ENCODE measurements around the gene DNAH11. TPM values are rescaled to one million over a fixed set of nuclear protein-coding genes. Genes with fewer than 3 reads are reported as not detected.
"Not testable (repeated sequence)": the region's sequence is repeated elsewhere in the genome, so short reads cannot be mapped to it uniquely, and the experiment has no call there.

Gene DNAH11
- total RNA-seq, 1 experiment from 2014 or later: 0.54 TPM

- intact Hi-C loops (cut with micrococcal nuclease; ENCODE audit: unreplicated experiment): loop anchor here (5.0 kb wide), 1 partner anchor 476 kb away; no protein-coding TSS in a partner anchor
- peak; percentile 29 for DNase-seq (ENCODE audit: low spot score)
- TF ChIP-seq EZH2 (IDR thresholded peaks at IDR 0.05; ENCODE audit: borderline replicate concordance, low read depth, low read length, poor library complexity, severe bottlenecking) (no peak), CTCF (conservative IDR thresholded peaks at IDR 0.05; ENCODE audit: low read depth, low read length) (peak; percentile 60)
- ChIA-PET POLR2A (ENCODE audit: low non-redundant PET) (no interaction called here), CTCF (no interaction called here)
- Histone ChIP-seq H3K4me1 (ENCODE audit: insufficient read depth, low read length, poor library complexity, severe bottlenecking) (no peaks in the 10 kb centered on the region), H3K9me3 (ENCODE audit: low read depth, low read length, poor library complexity, severe bottlenecking) (no peaks in the 10 kb centered on the region), H3K27me3 (replicated peaks; ENCODE audit: insufficient read depth, low read depth, low read length, poor library complexity) (peaks cover 3% of the 10 kb centered on the region), H3K27ac (ENCODE audit: low read depth, low read length, poor library complexity, severe bottlenecking) (no peak overlapping the region), H3K36me3 (ENCODE audit: insufficient read depth, low read length, poor library complexity, severe bottlenecking) (no peaks in the 10 kb centered on the region), H3K4me3 (ENCODE audit: low read depth, low read length, poor library complexity, severe bottlenecking) (no peak overlapping the region)
- no TSS peak for BruUV-seq (replicated peaks)
Measured at GRCh38 chr7:21526007-21526406, 16.8 kb upstream of the DNAH11 start.

- CTCF ChIA-PET: no interaction called here
Measured at GRCh38 chr7:21526448-21526847, 16.4 kb upstream of the DNAH11 start.

GRCh38 chr7:21532485-21532884, 10.4 kb upstream of the DNAH11 start:
- H3K4me1 ChIP-seq (ENCODE audit: insufficient read depth, low read length, poor library complexity, severe bottlenecking); DNase-seq (ENCODE audit: low spot score); H3K4me3 ChIP-seq (ENCODE audit: low read depth, low read length, poor library complexity, severe bottlenecking); CTCF ChIA-PET; H3K27ac ChIP-seq (ENCODE audit: low read depth, low read length, poor library complexity, severe bottlenecking); H3K36me3 ChIP-seq (ENCODE audit: insufficient read depth, low read length, poor library complexity, severe bottlenecking); POLR2A ChIA-PET (ENCODE audit: low non-redundant PET); H3K27me3 ChIP-seq (replicated peaks; ENCODE audit: insufficient read depth, low read depth, low read length, poor library complexity); intact Hi-C loops (cut with micrococcal nuclease; ENCODE audit: unreplicated experiment); H3K9me3 ChIP-seq (ENCODE audit: low read depth, low read length, poor library complexity, severe bottlenecking); BruUV-seq (replicated peaks): not testable (repeated sequence)

More at GRCh38 chr7:21526448-21526847, 16.4 kb upstream of the DNAH11 start:
- no peak overlapping the region for H3K4me3 ChIP-seq (ENCODE audit: low read depth, low read length, poor library complexity, severe bottlenecking)
- no peak overlapping the region for H3K27ac ChIP-seq (ENCODE audit: low read depth, low read length, poor library complexity, severe bottlenecking)
- H3K36me3 ChIP-seq (ENCODE audit: insufficient read depth, low read length, poor library complexity, severe bottlenecking): no peaks in the 10 kb centered on the region
- peaks cover 3% of the 10 kb centered on the region for H3K27me3 ChIP-seq (replicated peaks; ENCODE audit: insufficient read depth, low read depth, low read length, poor library complexity)
- DNase-seq (ENCODE audit: low spot score): no peak
- no peak for TF ChIP-seq CTCF (conservative IDR thresholded peaks at IDR 0.05; ENCODE audit: low read depth, low read length)
- TF ChIP-seq EZH2 (IDR thresholded peaks at IDR 0.05; ENCODE audit: borderline replicate concordance, low read depth, low read length, poor library complexity, severe bottlenecking): no peak
- POLR2A ChIA-PET (ENCODE audit: low non-redundant PET): no interaction called here
- no peaks in the 10 kb centered on the region for H3K4me1 ChIP-seq (ENCODE audit: insufficient read depth, low read length, poor library complexity, severe bottlenecking)
- H3K9me3 ChIP-seq (ENCODE audit: low read depth, low read length, poor library complexity, severe bottlenecking): no peaks in the 10 kb centered on the region
- intact Hi-C loops (cut with micrococcal nuclease; ENCODE audit: unreplicated experiment): loop anchor here (5.0 kb wide), 1 partner anchor 476 kb away; no protein-coding TSS in a partner anchor
- BruUV-seq (replicated peaks): no TSS peak

GRCh38 chr7:21533646-21534045, 9.2 kb upstream of the DNAH11 start:
- H3K36me3 ChIP-seq (ENCODE audit: insufficient read depth, low read length, poor library complexity, severe bottlenecking); BruUV-seq (replicated peaks); H3K9me3 ChIP-seq (ENCODE audit: low read depth, low read length, poor library complexity, severe bottlenecking); intact Hi-C loops (cut with micrococcal nuclease; ENCODE audit: unreplicated experiment); H3K4me3 ChIP-seq (ENCODE audit: low read depth, low read length, poor library complexity, severe bottlenecking); DNase-seq (ENCODE audit: low spot score); POLR2A ChIA-PET (ENCODE audit: low non-redundant PET); CTCF ChIA-PET; H3K4me1 ChIP-seq (ENCODE audit: insufficient read depth, low read length, poor library complexity, severe bottlenecking); H3K27me3 ChIP-seq (replicated peaks; ENCODE audit: insufficient read depth, low read depth, low read length, poor library complexity); H3K27ac ChIP-seq (ENCODE audit: low read depth, low read length, poor library complexity, severe bottlenecking): not testable (repeated sequence)

- H3K27me3 ChIP-seq (replicated peaks; ENCODE audit: insufficient read depth, low read depth, low read length, poor library complexity): peaks cover 36% of the 10 kb centered on the region
- DNase-seq (ENCODE audit: low spot score); H3K36me3 ChIP-seq (ENCODE audit: insufficient read depth, low read length, poor library complexity, severe bottlenecking); H3K27ac ChIP-seq (ENCODE audit: low read depth, low read length, poor library complexity, severe bottlenecking); POLR2A ChIA-PET (ENCODE audit: low non-redundant PET); H3K4me1 ChIP-seq (ENCODE audit: insufficient read depth, low read length, poor library complexity, severe bottlenecking); intact Hi-C loops (cut with micrococcal nuclease; ENCODE audit: unreplicated experiment); CTCF ChIA-PET; H3K4me3 ChIP-seq (ENCODE audit: low read depth, low read length, poor library complexity, severe bottlenecking); BruUV-seq (replicated peaks); H3K9me3 ChIP-seq (ENCODE audit: low read depth, low read length, poor library complexity, severe bottlenecking): not testable (repeated sequence)
Measured at GRCh38 chr7:21536445-21537118, 6.3 kb upstream of the DNAH11 start.
